ENCODE data around the gene VPS51.
A peak's percentile ranks its signal among the peaks of the same experiment; 100 is the strongest.

The VPS51 gene

GRCh38 chr11:65077451-65077850 is 18.6 kb upstream of the VPS51 start:
- DNase-seq, result no peak

GRCh38 chr11:65078151-65078550 is 17.9 kb upstream of the VPS51 start:
- DNase-seq, result no peak

DNA sequence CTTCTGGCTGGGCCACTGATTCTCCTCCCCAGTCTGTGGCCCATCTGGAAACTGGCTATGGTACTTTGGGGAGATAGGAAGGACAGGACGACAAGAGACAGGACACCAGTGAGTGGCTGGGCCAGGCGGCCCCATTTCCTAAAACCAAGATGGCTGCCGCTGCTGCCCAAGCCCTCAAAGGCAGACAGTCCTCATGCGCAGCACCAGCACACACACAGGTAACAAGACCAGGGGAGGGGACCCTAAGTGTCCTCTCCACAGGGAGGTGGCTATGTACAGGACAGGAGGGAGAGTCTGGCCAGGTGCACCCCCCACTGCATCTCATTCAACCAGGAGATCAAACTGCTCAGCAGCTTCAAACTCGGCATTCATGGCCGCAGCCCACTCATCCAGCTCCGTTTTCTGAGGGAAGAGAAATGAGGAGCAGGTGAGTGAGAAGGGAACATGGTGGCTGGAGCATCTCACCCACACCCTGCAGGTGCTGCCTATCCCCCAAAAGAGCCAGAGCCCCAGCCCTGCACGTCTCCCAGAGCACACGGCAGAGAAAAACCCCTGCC is 17.1 kb upstream of the VPS51 start:
- no peak for DNase-seq

GRCh38 chr11:65083134-65083833 is 12.7 kb upstream of the VPS51 start:
- DNase-seq, result no peak

- DNase-seq, result peak; percentile 87
These were observed 12.0 kb upstream of the VPS51 start, which contains the start of the genes CDCA5 and ZFPL1 for GRCh38 chr11:65083834-65084597. CDCA5 (minus strand) TSS chr11:65084040; CDS start chr11:65083978, 62 bp downstream. ZFPL1 (plus strand) TSS chr11:65084222; CDS start chr11:65084699, 477 bp downstream.

DNA sequence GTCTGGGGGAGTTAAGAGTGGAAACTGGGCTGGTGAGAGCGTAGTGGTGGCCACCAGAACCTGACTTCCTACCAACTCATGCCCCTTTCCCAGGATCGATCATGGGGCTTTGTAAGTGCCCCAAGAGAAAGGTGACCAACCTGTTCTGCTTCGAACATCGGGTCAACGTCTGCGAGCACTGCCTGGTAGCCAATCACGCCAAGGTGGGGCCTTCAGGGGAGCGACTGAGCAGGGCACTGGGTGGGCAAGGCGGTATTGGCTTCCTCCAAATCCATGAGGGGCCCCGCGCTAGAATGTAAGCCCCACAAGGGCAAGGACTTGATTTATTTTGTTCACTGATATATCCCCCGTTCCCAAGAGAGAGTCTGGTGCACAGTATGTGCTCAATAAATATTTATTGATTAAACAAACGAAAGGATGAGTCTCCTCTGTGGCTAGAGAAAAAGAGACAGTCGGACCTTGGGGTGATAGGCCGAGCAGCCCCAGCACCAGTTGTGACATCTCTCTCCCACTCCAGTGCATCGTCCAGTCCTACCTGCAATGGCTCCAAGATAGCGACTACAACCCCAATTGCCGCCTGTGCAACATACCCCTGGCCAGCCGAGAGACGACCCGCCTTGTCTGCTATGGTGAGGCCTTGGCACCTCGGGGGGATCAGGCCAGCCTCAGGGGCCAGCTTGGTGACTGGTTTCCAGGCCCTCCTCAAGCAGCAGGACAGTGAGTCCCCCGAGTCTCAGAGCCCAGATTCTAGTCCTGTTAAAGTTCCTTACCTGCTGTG is 11.2 kb upstream of the VPS51 start:
- DNase-seq, result no peak

DNA sequence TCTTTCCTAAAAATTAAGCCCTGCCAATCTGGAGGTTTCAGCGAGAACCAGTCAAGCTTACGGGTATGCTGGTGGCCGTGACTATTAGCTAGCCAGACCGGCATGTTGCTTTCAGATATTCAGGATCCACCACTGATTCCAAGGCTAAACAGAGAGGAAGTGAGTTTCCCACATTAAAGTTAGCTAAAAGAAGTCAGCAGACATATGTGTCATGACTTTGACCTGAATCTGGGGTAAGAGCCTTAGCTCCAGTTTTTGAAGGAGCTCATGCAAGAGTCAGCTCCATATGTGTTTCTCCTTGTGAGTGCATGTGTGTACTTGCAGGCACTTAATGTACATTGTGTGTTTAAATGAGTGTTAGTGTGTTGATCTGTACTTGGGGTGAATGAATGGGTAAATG is 10.6 kb upstream of the VPS51 start:
- no peak for DNase-seq

- DNase-seq, result no peak
These were observed 9.2 kb upstream of the VPS51 start for GRCh38 chr11:65086809-65087208.

GRCh38 chr11:65087216-65087615 is 8.8 kb upstream of the VPS51 start:
- DNase-seq, result no peak

DNA sequence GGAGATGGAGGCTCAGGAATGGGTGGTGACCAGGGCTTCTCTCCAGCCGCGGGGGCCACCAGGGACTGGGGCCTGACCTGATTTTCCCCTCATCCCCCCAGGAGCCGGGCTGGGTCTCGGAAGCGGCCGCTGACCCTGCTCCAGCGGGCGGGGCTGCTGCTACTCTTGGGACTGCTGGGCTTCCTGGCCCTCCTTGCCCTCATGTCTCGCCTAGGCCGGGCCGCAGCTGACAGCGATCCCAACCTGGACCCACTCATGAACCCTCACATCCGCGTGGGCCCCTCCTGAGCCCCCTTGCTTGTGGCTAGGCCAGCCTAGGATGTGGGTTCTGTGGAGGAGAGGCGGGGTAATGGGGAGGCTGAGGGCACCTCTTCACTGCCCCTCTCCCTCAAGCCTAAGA is 8.2 kb upstream of the VPS51 start:
- no peak for DNase-seq

DNA sequence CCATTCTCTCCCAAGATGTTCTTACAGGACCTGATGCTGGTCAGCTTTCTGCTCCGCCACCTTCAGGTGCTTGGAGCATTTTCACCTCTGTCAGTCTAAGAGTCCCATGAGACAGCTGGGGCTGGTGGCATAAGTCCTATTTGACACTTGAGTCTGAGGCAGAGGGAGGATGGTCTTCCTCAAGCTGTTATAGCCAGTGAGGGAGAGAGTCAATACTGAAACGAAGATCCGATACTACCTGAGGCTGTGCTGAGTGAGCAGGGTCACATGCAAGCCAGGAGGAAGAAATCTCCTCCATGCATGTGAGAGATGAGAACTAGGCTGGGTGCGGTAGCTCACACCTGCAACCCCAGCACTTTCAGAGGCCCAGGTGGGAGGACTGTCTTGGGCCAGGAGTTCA is 6.4 kb upstream of the VPS51 start:
- no peak for DNase-seq

- DNase-seq, result no peak
These were observed 5.4 kb upstream of the VPS51 start for GRCh38 chr11:65090628-65091027.

DNA sequence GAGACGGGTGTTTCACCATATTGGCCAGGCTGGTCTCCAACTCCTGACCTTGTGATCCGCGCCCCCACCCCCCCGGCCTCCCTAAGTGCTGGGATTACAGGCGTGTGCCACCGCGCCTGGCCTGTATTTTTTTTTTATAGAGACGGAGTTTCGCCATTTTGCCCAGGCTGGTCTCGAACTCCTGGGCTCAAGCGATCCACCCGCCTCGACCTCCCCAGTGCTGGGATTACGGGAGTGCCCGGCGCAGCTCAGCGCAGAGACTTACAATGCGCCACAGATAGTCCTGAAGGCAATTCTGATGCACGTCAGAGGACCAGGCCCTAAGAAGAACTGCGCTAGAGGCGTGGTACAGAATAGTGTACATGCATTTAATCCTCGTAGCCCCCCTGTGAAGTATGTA is 587 bp upstream of the VPS51 start:
- no peak for DNase-seq

DNA sequence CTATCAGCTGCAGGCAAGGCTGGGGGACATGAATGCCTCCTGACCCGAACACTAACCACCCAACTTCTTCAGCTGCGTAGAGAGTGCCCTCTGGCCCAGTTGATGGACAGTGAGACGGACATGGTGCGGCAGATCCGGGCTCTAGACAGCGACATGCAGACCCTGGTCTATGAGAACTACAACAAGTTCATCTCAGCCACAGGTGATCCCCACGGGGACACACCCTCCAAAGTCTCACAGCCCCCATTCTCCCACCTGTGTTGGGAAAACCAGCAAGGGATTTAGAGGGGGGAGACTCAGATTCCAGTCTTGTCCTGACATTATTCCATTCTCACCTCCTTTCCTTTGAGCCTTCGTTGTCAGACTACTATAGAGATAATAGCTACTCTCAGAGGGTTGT is 912 bp downstream of the VPS51 start:
- no peak for DNase-seq

DNA sequence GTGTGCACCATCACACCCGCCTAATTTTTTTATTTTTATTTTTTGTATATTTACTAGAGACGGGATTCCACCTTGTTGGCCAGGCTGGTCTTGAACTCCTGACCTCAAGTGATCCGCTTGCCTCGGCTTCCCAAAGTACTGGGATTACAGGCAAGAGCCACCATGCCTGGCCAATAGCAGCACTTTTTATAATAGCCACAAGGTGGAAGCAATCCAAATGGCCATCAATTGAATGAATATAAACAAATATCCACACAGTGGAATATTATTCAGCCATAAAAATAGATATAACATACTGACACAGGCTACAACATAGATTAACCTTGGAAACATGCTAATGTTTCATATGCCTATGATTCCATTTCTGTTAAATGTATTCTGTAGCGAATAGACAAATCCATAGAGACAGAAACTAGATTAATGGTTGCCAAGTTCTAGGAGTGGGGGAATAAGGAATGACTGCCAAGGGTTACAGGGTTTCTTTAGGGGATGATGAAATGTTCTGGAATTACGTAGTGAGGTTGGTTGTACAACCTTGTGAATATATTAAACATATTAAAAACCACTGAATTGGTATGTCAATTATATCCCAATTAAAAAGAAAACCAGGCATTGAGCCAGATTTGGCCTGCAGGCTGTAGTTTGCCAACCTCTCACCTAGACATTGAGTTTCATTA is 4.8 kb downstream of the VPS51 start:
- no peak for DNase-seq

GRCh38 chr11:65102142-65103095 is 6.4 kb downstream of the VPS51 start:
- no peak for DNase-seq

DNA sequence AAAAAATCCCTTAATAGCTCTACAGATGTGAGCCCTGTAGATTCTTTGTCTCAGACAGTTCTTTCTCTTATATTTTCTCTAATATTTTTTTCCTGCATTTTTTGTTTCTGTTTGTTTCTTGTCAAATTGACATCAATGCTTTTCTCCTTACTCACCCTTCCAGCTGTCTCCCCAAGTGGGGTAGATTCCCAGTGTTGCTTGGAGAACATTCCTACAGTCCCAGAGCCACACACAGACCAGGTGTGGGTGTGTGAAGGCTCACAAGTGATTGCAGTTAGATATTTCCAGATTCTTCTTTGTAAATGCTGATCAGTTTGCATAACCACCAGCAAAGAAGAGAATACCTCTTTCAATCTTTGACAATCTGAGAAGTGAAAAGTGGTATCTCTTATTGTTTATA is 7.5 kb downstream of the VPS51 start:
- DNase-seq, result no peak

- DNase-seq, result no peak
These were observed 8.6 kb downstream of the VPS51 start for GRCh38 chr11:65104628-65105027.

- DNase-seq, result no peak
These were observed 11.1 kb downstream of the VPS51 start for GRCh38 chr11:65107078-65107477.

- no peak for DNase-seq
These were observed 11.9 kb downstream of the VPS51 start for GRCh38 chr11:65107751-65108468.

All from GF-D8 (cell line).